H9 (cell line): ENCODE data around the gene MYOM1. TPM values are rescaled to one million over a fixed set of nuclear protein-coding genes. Genes with fewer than 3 reads are reported as not detected.
A peak's percentile ranks its signal among the peaks of the same experiment; 100 is the strongest.

Source experiments
- DNase-seq: peaks from one replicate; pipeline ENCODE4 v3.0.0-alpha.2; 2017
- H2AFZ ChIP-seq: one replicate; pipeline ENCODE4 v1.6.1; 2013; ENCODE audit warnings: mild to moderate bottlenecking, low read length, control low read depth, moderate library complexity
- H2AK5ac ChIP-seq: 2 replicates; pipeline ENCODE4 v1.6.1; 2013; ENCODE audit warnings: low read length, control low read depth, mixed read lengths; ENCODE audit not compliant: insufficient read length
- H2BK120ac ChIP-seq: one replicate; pipeline ENCODE4 v1.6.1; 2013; ENCODE audit warnings: low read depth, mild to moderate bottlenecking, low read length, control low read depth, inconsistent platforms; ENCODE audit not compliant: poor library complexity, severe bottlenecking
- H2BK12ac ChIP-seq: 2 replicates; pipeline ENCODE4 v1.6.1; 2013; ENCODE audit warnings: low read length, control low read depth, mixed read lengths, low read depth; ENCODE audit not compliant: insufficient read length
- H2BK15ac ChIP-seq: 2 replicates; pipeline ENCODE4 v1.6.1; 2013; ENCODE audit warnings: low read depth, low read length, control low read depth
- H2BK20ac ChIP-seq: one replicate; pipeline ENCODE4 v1.6.1; 2013; ENCODE audit warnings: low read depth, mild to moderate bottlenecking, low read length, control low read depth, inconsistent platforms; ENCODE audit not compliant: poor library complexity, severe bottlenecking
- H2BK5ac ChIP-seq: 2 replicates; pipeline ENCODE4 v1.6.1; 2013; ENCODE audit warnings: low read length, control low read depth, mixed read lengths; ENCODE audit not compliant: insufficient read length
- H3K14ac ChIP-seq: 2 replicates; pipeline ENCODE4 v1.6.1; 2013; ENCODE audit warnings: low read length, control low read depth; ENCODE audit not compliant: insufficient read depth
- H3K18ac ChIP-seq: 2 replicates; pipeline ENCODE4 v1.6.1; 2013; ENCODE audit warnings: low read depth, mild to moderate bottlenecking, mixed read lengths, low read length, control low read depth; ENCODE audit not compliant: insufficient read length
- H3K23ac ChIP-seq: 2 replicates; pipeline ENCODE4 v1.6.1; 2013; ENCODE audit warnings: low read length, control low read depth, mixed read lengths, low read depth; ENCODE audit not compliant: insufficient read length
- H3K23me2 ChIP-seq: 2 replicates; pipeline ENCODE4 v1.6.1; 2013; ENCODE audit warnings: low read depth, mild to moderate bottlenecking, mixed read lengths, low read length, control low read depth; ENCODE audit not compliant: insufficient read length, poor library complexity, severe bottlenecking
- H3K27ac ChIP-seq: 2 replicates; pipeline ENCODE4 v1.5.1; 2013; ENCODE audit warnings: low read length, control low read depth, mixed read lengths, low read depth; ENCODE audit not compliant: insufficient read length
- H3K27me3 ChIP-seq: 2 replicates; pipeline ENCODE4 v1.6.1; 2013; ENCODE audit warnings: low read length, control low read depth, inconsistent platforms; ENCODE audit not compliant: insufficient read depth
- H3K4ac ChIP-seq: 2 replicates; pipeline ENCODE4 v1.6.1; 2013; ENCODE audit warnings: low read depth, mild to moderate bottlenecking, control low read depth, inconsistent platforms, low read length, moderate library complexity
- H3K4me1 ChIP-seq: 2 replicates; pipeline ENCODE4 v1.6.1; 2013; ENCODE audit warnings: low read length, control low read depth, inconsistent platforms; ENCODE audit not compliant: insufficient read depth
- H3K4me2 ChIP-seq: 2 replicates; pipeline ENCODE4 v1.6.1; 2013; ENCODE audit warnings: low read length, control low read depth, mixed read lengths; ENCODE audit not compliant: insufficient read length, insufficient read depth
- H3K56ac ChIP-seq: 2 replicates; pipeline ENCODE4 v1.6.1; 2013; ENCODE audit warnings: low read depth, mild to moderate bottlenecking, mixed read lengths, low read length, control low read depth; ENCODE audit not compliant: insufficient read length
- H3K79me1 ChIP-seq: 2 replicates; pipeline ENCODE4 v1.6.1; 2013; ENCODE audit warnings: low read depth, mild to moderate bottlenecking, moderate library complexity, low read length, control low read depth, inconsistent platforms; ENCODE audit not compliant: insufficient read depth, poor library complexity, severe bottlenecking
- H3K79me2 ChIP-seq: 2 replicates; pipeline ENCODE4 v1.6.1; 2013; ENCODE audit warnings: low read length, control low read depth, inconsistent platforms; ENCODE audit not compliant: insufficient read depth
- H3K9ac ChIP-seq: 2 replicates; pipeline ENCODE4 v1.6.1; 2013; ENCODE audit warnings: low read length, control low read depth, mixed read lengths; ENCODE audit not compliant: insufficient read length; ENCODE audit errors: extremely low read depth
- H3K9me3 ChIP-seq: one replicate; pipeline ENCODE4 v1.6.1; 2013; ENCODE audit warnings: low read depth, low read length, inconsistent platforms; ENCODE audit not compliant: control insufficient read depth
- H3T11ph ChIP-seq: one replicate; pipeline ENCODE4 v1.6.1; 2013; ENCODE audit warnings: mild to moderate bottlenecking, low read length, control low read depth, inconsistent platforms
- H4K20me1 ChIP-seq: one replicate; pipeline ENCODE4 v1.6.1; 2013; ENCODE audit not compliant: control insufficient read depth, insufficient read length, insufficient read depth
- H4K5ac ChIP-seq: 2 replicates; pipeline ENCODE4 v1.6.1; 2013; ENCODE audit warnings: low read depth, mild to moderate bottlenecking, mixed read lengths, low read length, control low read depth; ENCODE audit not compliant: insufficient read length
- H4K8ac ChIP-seq: replicated peaks from 2 replicates; pipeline ENCODE4 v1.6.1; 2013; ENCODE audit warnings: low read length, control low read depth, mixed read lengths, low read depth; ENCODE audit not compliant: insufficient read length
- H4K91ac ChIP-seq: 2 replicates; pipeline ENCODE4 v1.6.1; 2013; ENCODE audit warnings: low read depth, mild to moderate bottlenecking, moderate library complexity, mixed read lengths, low read length, control low read depth; ENCODE audit not compliant: insufficient read length
- H3K27ac Mint-ChIP-seq, 3 experiments: 2 replicates in 2 of 3; 3 replicates in 1 of 3; pipeline ENCODE4 v1.8.0; 2020 to 2021; ENCODE audit warnings: mixed read lengths in 3 of 3, mild to moderate bottlenecking in 1 of 3, moderate library complexity in 1 of 3
- H3K27me3 Mint-ChIP-seq: 2 replicates; pipeline ENCODE4 v1.8.0; 2021; ENCODE audit warnings: low read depth, mild to moderate bottlenecking, moderate library complexity, mixed read lengths
- H3K36me3 Mint-ChIP-seq, 3 experiments: 2 replicates in 2 of 3; 3 replicates in 1 of 3; pipeline ENCODE4 v1.8.0; 2020 to 2021; ENCODE audit warnings: low read depth in 3 of 3, mixed read lengths in 3 of 3; ENCODE audit not compliant: insufficient read depth in 1 of 3
- H3K4me1 Mint-ChIP-seq, 2 experiments: 2 replicates each; pipeline ENCODE4 v1.8.0; 2020; ENCODE audit warnings: mixed read lengths in 2 of 2
- H3K4me3 Mint-ChIP-seq, 2 experiments: 2 replicates in 1 of 2; 3 replicates in 1 of 2; pipeline ENCODE4 v1.8.0; 2020 to 2021; ENCODE audit warnings: mild to moderate bottlenecking in 2 of 2, mixed read lengths in 2 of 2, moderate library complexity in 1 of 2
- H3K9me3 Mint-ChIP-seq, 2 experiments: 2 replicates in 1 of 2; 3 replicates in 1 of 2; pipeline ENCODE4 v1.8.0; 2020; ENCODE audit warnings: mild to moderate bottlenecking in 2 of 2, mixed read lengths in 2 of 2, moderate library complexity in 1 of 2
- WGBS: extraction: QIAGEN DNeasy Blood & Tissue Kit; methylation state at CpG from one replicate; pipeline ENCODE4 v1.1.7; 2013; ENCODE audit warnings: missing lambda C conversion rate, low lambda C conversion rate, mixed read lengths; ENCODE audit not compliant: insufficient read length; ENCODE audit errors: extremely low coverage; 5-methylcytosine and 5-hydroxymethylcytosine counted together
- total RNA-seq: library from RNA; stranded (reverse); gene quantifications from 2 replicates; pipeline ENCODE4 v1.2.1, GENCODE V29; 2021
- TF ChIP-seq, protein P1 (sequence below): fragments of 200-600 bp; sonication (generic); conservative IDR thresholded peaks from 3 replicates; pipeline ENCODE4 v1.8.0; 2021; ENCODE audit warnings: antibody characterized with exemption, mild to moderate bottlenecking

The MYOM1 gene
- total RNA-seq, 1 experiment from 2014 or later = 0.17 TPM

DNA sequence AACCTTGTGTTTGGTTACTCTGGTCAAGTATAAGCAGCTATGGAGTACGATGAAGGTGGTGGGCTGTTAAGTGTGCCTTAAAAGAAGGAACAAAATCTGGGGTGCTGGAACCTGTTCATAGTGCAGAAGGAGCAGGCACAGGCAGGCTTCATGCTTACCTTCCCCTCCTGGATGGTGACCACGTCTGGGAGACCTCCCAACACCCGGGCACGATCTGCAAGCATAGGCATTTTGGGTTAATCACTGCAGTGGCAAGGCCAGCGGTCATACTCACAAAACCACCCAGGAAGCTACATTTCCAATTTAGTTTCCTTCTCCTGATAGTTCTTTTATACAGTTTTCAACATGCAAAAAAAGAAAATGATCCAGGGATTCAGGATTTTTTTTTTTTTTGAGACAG lies 148.1 kb downstream of the MYOM1 start:
- Histone ChIP-seq H3K79me2 (no peaks in the 10 kb centered on the region), H2BK12ac (no peak overlapping the region), H3K4me2 (no peak overlapping the region), H2BK20ac (peak overlapping the region; percentile 60), H4K91ac (no peak overlapping the region), H3K56ac (no peak overlapping the region), H3K4ac (no peak overlapping the region), H3K18ac (no peak overlapping the region), H3K23ac (no peak overlapping the region), H3K9ac (no peak overlapping the region), H2AFZ (no peak overlapping the region), H3K27me3 (no peaks in the 10 kb centered on the region), H3K9me3 (no peaks in the 10 kb centered on the region), H3K4me1 (peaks cover 4% of the 10 kb centered on the region; the same call in 1 of the 2 replicates), H2BK15ac (no peak overlapping the region), H3K14ac (no peak overlapping the region), H4K8ac (no peak overlapping the region), H3K23me2 (no peaks in the 10 kb centered on the region), H2BK120ac (no peak overlapping the region), H4K5ac (no peak overlapping the region), H3K79me1 (no peaks in the 10 kb centered on the region), H2BK5ac (no peak overlapping the region), H2AK5ac (no peak overlapping the region), H3T11ph (no peak overlapping the region), H4K20me1 (no peaks in the 10 kb centered on the region), H3K27ac (no peak overlapping the region)
- no peak for DNase-seq
- Mint-ChIP-seq H3K27ac (no peak overlapping the region), H3K4me3 (no peak overlapping the region), H3K4me1 (peaks cover 15 to 17% of the 10 kb centered on the region in 2 experiments), H3K9me3 (no peaks in the 10 kb centered on the region), H3K36me3 (no peaks in the 10 kb centered on the region), H3K27me3 (no peaks in the 10 kb centered on the region)
- TF ChIP-seq, protein P1, sequence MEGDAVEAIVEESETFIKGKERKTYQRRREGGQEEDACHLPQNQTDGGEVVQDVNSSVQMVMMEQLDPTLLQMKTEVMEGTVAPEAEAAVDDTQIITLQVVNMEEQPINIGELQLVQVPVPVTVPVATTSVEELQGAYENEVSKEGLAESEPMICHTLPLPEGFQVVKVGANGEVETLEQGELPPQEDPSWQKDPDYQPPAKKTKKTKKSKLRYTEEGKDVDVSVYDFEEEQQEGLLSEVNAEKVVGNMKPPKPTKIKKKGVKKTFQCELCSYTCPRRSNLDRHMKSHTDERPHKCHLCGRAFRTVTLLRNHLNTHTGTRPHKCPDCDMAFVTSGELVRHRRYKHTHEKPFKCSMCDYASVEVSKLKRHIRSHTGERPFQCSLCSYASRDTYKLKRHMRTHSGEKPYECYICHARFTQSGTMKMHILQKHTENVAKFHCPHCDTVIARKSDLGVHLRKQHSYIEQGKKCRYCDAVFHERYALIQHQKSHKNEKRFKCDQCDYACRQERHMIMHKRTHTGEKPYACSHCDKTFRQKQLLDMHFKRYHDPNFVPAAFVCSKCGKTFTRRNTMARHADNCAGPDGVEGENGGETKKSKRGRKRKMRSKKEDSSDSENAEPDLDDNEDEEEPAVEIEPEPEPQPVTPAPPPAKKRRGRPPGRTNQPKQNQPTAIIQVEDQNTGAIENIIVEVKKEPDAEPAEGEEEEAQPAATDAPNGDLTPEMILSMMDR = no peak
- WGBS = no CpG with 5 or more reads among the region's 5 CpGs
